Right lobe of liver (tissue), 4 donors: Measurements from ENCODE around the gene TRAK1.

Experiments
- CTCF ChIP-seq, 4 donors: fragments of 200-600 bp in 3 of 4; fragments of 450-650 bp in 1 of 4; IDR thresholded peaks; one replicate each; pipeline versions ENCODE4 v1.5.1 to v1.8.0; 2016 to 2022; ENCODE audit warnings: antibody characterized with exemption in 4 of 4, mild to moderate bottlenecking in 2 of 4
- POLR2A ChIP-seq: fragments of 450-650 bp; IDR thresholded peaks from one replicate; pipeline ENCODE4 v1.6.1; 2017; ENCODE audit warnings: antibody characterized with exemption, mild to moderate bottlenecking
- donor health status: DM: no; HTN: no; CAD: no.
- donor health status: DM: no; HTN: no; CAD: no.
- donor health status: DM: no; HTN: yes; CAD: no.

GRCh38 chr3:42169579-42170120 is 78.5 kb downstream of the TRAK1 start:
- TF ChIP-seq CTCF (IDR thresholded peaks at IDR 0.05) (no peak), POLR2A (no peak)
